Germinal center (tissue), 1 donor: ENCODE measurements around the gene SLC13A2.

Experiments
- DNase-seq: peaks from one replicate; pipeline ENCODE4 v3.0.0; 2012; ENCODE audit warnings: mixed read lengths, low spot score

Gene SLC13A2

GRCh38 chr17:28470914-28471366 lies 2.5 kb upstream of the SLC13A2 start:
- no peak for DNase-seq

DNA sequence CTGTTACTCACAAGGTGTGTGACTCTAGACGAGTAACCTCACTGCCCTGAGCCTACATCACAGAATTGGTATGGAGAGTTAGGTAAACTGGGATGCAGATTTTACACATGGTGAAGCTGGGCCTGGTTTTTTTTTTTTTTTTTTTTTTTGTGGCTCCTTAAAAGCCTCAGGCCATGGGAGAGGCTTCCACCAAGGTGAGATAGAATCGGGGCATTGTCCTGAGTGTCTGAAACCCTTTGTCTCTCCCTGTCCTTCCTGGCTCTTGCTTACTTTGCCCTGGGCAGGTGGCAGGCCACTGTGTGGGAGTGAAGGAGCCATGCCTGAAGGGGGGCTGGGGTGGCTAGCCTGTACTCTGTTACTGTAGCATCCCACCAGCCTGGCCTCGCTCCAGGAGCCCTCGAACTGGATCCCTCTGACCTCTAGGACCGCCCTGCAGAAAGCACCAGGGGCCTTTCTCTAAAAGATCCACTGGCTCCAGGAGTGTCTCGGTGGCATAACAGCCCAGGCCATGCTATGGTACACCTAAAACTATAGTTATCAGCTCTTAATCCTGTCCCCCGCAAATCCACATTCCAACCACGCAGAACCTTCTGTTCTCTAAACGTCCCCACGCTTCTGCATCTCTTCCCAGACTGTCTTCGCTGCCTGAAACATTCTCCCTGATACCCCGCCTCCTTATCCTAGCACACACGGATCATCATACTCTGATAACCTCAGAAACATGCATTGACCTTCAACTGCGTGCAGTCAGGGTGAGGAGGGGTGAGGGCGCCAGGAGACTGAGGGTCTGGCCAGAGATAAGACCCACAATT lies 1.7 kb upstream of the SLC13A2 start:
- DNase-seq, result no peak

GRCh38 chr17:28472871-28473497 lies 460 bp upstream of the SLC13A2 start:
- DNase-seq, result no peak

- DNase-seq, result no peak
These were observed 677 bp downstream of the SLC13A2 start for GRCh38 chr17:28474111-28474531.

DNA sequence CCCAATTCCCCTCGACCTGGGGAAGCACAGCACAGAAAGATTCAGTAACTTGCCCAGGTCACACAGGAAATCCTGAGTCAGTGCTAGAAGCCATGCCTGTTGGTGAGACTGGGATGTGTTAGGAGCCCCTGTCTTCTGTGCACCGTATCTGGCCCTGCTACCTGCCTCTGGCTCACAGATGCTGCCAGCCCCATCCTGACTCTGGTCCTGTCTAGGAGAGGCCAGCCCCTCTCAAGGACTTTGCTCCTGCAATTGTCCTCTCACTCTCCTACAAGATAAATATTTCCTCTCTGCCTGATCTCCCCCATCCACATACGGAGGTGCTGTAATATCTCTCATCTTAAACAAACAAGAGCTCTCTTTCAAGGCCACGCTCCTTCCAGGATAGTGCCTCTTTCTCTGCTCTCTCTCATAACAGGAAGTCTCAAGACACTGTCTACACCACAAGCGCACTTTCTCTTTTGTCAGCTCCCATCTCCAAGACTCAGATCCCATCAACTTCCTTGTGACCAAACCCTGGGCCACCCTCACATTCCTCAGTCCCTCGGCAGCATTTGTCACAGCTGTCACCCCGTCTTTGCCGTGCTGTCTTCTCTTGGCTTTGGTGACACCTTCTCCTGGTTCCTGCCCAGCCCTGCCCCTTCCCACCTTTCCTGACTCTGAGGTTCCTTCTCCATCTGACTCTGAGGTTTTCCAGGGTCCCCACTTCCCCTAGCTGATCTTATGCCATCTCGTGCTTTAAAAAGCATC lies 1.9 kb downstream of the SLC13A2 start:
- no peak for DNase-seq

DNA sequence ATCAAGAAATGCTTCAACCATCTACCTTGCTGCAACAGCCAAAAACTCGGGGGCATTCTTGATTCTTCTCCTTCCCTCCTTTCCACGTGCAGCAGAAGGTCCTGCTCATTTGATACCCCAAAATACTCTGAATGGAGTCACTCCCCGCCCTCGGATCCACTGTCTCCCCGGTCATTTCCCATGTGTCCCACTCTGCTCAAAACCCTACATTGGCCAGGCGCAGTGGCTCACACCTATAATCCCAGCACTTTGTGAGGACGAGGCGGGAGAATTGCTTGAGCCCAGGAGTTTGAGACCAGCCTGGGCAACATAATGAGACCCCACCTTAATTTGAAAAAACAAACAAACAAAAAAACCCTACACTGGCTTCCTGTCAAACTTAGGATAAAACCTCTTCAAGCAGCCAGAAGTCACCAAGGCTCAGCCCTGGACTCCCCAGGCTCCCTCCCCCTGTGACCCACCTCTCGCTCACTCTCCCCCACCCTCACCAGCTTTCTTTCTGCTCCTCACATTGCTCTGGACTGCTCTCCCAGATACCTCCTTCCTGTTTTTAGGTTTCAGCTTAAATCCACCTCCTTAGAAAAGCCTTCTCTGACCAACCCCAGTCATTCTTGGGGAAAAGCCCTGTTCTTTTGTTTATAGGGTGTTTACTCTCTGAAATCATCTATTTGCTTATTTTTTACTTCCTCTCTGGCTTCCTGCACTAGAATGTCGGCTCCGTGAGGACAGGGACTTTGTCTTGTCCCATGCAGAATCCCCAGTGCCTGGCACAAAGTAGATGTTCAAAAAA lies 2.8 kb downstream of the SLC13A2 start:
- DNase-seq, result no peak

DNA sequence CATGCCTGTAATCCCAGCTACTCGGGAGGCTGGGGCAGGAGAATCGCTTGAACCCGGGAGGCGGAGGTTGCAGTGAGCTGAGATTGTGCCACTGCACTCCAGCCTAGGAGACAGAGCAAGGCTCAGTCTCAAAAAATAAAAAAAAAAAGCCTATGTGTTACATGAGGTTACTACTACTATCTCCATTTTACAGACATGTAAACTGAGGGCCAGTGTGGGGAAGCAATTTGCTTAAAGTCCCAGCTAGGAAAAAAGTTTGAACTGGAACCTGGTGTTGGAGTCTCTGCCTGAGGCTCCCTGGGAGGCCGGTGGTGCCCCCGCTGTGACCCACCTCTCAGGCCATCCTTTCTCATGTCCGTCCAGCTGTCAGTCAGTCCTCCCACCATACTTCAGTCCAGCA lies 4.5 kb downstream of the SLC13A2 start:
- no peak for DNase-seq

- DNase-seq, result no peak
These were observed 5.5 kb downstream of the SLC13A2 start for GRCh38 chr17:28478712-28479615.

- DNase-seq, result no peak
These were observed 6.8 kb downstream of the SLC13A2 start for GRCh38 chr17:28480278-28480677.

DNA sequence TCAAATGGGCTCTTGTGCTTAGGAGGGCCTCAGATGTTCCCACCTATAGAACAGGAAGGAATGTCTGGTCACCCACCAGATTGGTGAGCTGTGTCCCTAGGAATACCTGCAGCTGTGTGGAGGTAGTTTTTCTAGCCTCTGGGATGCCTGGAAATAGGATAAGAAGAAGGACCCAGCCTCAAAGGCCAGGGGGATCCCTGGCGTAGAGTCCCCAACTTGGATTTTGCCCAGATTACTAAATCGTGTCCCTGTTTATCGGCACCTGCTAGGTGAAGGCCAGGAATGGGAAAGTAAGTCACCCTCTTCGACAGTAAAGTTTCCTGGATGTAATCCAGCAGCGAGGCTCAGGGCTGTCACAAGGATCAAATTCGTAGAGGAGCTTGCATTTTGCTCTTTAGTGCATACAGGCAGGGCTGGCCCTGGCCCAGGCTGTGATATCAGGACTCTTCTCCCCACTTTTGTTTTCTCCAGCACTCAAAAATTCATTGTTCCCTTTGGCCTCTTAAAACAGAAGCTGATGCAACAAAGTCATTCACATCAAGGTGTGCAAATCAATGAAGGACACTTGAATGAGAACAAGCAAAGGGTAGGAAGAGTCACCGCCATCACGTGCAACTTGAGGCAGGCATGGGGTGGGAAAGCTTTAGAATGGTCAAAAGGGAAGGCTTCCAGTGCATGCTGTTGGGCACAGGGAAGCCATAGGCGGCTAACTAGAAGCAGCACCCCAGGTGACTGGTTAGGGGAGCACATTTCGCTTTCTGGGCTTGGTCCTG lies 7.5 kb downstream of the SLC13A2 start:
- no peak for DNase-seq

DNA sequence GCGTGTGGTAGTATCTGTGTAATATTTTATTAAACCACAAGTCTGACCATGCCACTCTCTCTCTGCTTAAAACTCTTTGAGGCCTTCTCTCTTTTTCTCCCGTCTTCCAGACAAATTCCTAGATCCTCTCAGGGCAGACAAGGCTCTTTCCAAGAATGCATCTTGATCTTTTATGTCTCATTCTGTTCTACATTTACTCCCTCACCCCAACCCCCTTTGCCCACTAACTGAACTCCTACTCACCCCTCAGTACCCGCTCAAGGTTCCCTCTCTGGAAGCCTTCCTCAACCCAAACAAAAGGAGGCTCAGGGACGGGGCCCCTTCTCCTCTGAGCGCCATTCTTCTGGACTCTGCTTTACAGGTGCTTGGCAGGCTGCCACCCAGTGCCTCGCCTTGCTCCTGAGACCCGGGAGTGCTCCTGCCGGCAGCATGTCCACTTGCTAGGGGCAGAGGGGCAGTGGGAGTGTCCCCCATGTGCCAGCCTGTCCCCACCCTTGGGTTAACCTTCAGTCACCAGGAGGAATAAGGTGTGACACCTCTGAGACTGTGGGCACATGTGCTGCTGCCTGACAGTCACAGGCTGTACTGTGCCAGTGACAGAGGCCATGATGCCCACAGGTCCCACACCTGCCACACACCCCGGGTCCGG lies 9.2 kb downstream of the SLC13A2 start:
- no peak for DNase-seq

GRCh38 chr17:28484296-28484695 lies 10.9 kb downstream of the SLC13A2 start:
- DNase-seq, result no peak

- no peak for DNase-seq
These were observed 11.6 kb downstream of the SLC13A2 start for GRCh38 chr17:28485049-28485448.

DNA sequence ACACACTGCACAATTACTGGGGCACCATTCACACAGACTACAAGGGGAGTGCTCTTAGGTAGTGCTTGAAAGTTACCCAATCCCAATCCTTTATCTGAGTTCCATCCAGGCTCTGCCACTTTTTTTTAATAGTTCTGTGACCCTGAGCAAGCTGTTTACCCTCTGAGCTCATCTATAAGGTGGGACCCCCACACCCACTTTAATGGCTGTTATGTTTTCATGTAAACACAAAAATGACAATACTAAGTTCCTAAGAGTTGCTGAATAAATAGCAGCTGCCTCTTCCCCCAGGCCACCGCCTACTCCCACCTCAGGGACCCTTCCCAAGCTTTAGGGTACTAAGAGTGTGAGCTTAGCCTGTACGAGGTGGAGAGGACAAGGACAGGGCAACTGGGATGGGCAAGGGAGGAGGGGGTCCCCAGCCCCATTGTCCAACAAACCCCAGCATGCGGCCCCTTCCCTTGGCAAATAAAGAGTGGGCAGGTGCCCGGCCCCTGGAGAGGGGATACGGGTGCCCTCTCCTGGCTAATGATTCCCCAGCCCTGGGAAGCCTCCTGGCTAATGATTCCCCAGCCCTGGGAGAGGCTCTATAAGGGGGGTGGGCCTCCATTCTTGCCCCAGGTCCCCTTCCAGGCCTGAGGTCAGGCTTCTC lies 14.6 kb downstream of the SLC13A2 start:
- no peak for DNase-seq

DNA sequence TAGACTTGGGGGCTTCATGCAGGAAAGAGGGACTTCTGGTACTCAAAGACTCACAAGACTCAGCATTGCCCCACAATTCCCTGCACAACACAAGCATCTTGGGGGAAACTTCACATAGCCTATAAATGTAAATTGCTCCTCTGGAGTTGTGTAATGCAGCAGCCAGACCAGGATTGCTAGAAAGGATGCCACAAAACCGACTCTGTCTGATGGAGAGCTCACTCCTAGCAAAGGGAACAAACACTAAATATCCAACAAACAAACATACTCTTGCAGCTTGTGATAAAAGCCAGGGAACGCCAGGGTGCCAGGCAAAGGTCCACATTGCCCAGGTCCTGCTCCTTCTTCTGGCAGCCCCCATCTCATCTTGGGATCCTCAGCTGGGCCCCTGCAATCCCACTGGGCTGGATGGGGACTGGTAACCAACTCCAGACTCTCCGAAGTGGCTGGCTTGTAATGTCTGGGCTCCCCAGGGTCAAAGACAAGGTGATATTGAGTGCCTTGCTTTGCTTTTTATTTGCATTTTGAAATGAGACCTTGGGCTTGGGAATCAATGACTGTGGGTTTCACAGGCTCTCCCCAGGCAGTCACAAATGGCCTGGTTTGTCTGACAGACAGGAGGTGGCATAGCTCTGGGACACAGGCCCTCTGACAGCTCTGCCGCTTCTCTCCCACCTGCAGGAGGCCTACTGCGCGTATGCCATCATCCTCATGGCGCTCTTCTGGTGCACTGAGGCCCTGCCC lies 15.3 kb downstream of the SLC13A2 start:
- no peak for DNase-seq

- no peak for DNase-seq
These were observed 17.8 kb downstream of the SLC13A2 start for GRCh38 chr17:28491286-28491685.

DNA sequence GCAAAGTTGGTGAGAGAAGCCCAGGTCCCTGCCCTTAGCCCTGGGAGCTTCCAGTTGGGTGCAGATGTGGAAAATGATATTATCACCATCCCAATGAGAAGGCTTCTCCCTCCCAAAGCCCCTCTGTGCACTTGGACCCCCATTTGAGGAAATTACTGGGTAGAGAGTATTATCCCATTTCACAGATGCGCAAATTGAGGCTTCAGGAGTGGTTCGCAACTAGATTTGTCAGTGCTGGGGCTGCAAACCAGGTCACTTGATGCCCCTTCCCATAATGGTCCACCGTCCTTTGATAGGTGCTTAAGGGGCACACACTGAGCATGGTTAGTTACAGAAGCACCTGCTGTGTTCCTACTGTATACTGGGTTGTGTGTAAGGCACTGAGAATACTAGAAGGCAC lies 18.4 kb downstream of the SLC13A2 start:
- no peak for DNase-seq
